ENCODE results near the gene EPC2.
A peak's percentile ranks its signal among the peaks of the same experiment; 100 is the strongest.

Gene EPC2

DNA sequence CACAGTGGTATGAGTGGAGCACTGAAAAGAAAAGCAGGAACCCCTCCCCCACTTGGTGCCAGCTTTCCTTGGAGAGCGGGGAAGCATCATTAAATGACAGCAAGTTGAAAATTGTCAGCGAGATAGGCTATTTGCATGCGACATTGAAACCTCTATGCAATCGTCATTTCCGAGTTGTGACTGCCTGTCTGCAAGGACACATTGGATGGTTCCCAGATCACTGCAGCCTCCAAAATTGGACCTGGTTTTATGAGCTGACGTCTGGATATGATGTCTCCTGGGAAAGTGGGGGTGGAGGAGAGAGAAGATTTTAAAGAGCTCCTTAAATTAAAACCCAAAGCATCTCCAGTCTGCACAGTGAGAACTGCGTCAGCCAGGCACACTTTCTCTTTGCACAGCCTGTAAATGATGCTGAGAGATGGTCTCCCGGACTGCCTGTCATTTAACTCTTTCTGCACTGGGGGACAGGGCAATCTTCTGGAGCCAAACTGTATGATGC, 172.7 kb downstream of the EPC2 start:
- Histone ChIP-seq H3K4me2 (ENCODE audit: low read length) (peak overlapping the region; percentile 42), H4K20me1 (ENCODE audit: control insufficient read depth, insufficient read depth, low read depth, low read length) (no peaks in the 10 kb centered on the region), H3K9me2 (replicated peaks; ENCODE audit: control insufficient read depth, low read length) (no peaks in the 10 kb centered on the region), H3K79me2 (ENCODE audit: control insufficient read depth, low read length) (no peaks in the 10 kb centered on the region), H3K36me3 (ENCODE audit: control insufficient read depth, low read length) (no peaks in the 10 kb centered on the region), H3K27ac (ENCODE audit: low read depth, low read length) (no peak overlapping the region), H3K9me3 (ENCODE audit: control insufficient read depth, insufficient read depth, low read length) (no peaks in the 10 kb centered on the region), H3F3A (ENCODE audit: control insufficient read depth, insufficient read depth) (no peaks in the 10 kb centered on the region), H3K4me3 (ENCODE audit: low read length) (0 out of 2 replicates have a peak overlapping the region, but pooled peaks have one; percentile 17), H3K4me1 (ENCODE audit: control insufficient read depth, low read length) (peaks cover 13% of the 10 kb centered on the region), H3K27me3 (ENCODE audit: control insufficient read depth, low read length) (peaks cover 16% of the 10 kb centered on the region)
- no peak for TF ChIP-seq EZH2phosphoT487 (IDR thresholded peaks at IDR 0.05; ENCODE audit: borderline replicate concordance, low read length)
- TF ChIP-seq, protein P1, sequence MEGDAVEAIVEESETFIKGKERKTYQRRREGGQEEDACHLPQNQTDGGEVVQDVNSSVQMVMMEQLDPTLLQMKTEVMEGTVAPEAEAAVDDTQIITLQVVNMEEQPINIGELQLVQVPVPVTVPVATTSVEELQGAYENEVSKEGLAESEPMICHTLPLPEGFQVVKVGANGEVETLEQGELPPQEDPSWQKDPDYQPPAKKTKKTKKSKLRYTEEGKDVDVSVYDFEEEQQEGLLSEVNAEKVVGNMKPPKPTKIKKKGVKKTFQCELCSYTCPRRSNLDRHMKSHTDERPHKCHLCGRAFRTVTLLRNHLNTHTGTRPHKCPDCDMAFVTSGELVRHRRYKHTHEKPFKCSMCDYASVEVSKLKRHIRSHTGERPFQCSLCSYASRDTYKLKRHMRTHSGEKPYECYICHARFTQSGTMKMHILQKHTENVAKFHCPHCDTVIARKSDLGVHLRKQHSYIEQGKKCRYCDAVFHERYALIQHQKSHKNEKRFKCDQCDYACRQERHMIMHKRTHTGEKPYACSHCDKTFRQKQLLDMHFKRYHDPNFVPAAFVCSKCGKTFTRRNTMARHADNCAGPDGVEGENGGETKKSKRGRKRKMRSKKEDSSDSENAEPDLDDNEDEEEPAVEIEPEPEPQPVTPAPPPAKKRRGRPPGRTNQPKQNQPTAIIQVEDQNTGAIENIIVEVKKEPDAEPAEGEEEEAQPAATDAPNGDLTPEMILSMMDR (IDR thresholded peaks at IDR 0.05; ENCODE audit: low read depth, low read length, poor library complexity, severe bottlenecking) = no peak

DNA sequence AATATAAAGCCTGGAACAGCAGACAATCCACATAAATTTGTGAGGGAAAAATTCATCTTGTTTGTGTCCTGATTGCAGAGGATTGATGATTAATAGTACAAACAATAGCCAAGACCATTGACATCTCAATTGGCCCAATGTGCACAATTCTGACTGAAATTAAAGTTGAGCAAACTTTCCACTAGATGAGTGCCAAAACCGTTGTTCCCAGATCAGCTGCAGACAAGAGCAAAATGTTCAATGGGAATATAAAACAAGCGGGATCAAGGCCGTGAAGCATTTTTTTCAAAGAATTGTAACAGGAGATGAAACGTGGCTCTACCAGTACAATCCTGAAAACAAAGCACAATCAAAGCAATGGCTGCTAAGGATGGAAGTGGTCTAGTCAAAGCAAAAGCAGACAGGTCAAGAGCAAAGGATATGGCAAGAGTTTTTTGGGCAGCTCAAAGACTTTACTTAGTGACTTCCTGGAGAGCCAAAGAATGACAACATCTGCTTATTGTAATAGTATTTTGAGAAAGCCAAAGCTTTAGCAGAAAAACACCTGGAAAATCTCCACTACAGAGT, 174.6 kb downstream of the EPC2 start:
- Histone ChIP-seq H3K36me3 (ENCODE audit: control insufficient read depth, low read length) (no peaks in the 10 kb centered on the region), H3K4me3 (ENCODE audit: low read length) (no peak overlapping the region)
- TF ChIP-seq, protein P1 (IDR thresholded peaks at IDR 0.05; ENCODE audit: low read depth, low read length, poor library complexity, severe bottlenecking) = no peak
- TF ChIP-seq EZH2phosphoT487 (IDR thresholded peaks at IDR 0.05; ENCODE audit: borderline replicate concordance, low read length) = no peak

DNA sequence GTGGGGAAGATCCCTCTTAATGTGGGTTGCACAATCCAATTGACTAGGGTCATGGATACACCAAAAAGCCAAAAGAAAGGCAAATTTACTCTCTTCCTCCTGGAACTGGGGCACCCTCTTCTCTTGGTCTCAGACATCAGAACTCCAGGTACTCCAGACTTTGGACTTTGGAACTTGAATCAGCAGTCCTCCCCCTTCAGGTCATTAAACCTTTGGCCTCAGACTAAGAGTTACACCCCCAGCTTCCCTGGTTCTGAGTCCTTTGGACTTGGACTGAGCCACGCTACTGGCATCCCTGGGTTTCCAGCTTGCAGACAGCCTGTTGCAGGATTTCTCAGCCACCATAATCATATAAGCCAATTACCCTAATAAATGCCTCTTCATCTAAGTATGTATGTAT, 179.6 kb downstream of the EPC2 start:
- H3K4me3 ChIP-seq (ENCODE audit: low read length) = no peak overlapping the region
- no peak for TF ChIP-seq EZH2phosphoT487 (IDR thresholded peaks at IDR 0.05; ENCODE audit: borderline replicate concordance, low read length)
- TF ChIP-seq, protein P1 (IDR thresholded peaks at IDR 0.05; ENCODE audit: low read depth, low read length, poor library complexity, severe bottlenecking) = no peak
- no peaks in the 10 kb centered on the region for H3K36me3 ChIP-seq (ENCODE audit: control insufficient read depth, low read length)
- peaks cover 7% of the 10 kb centered on the region; the same call in 1 of the 2 replicates for H3K9me3 ChIP-seq (ENCODE audit: control insufficient read depth, insufficient read depth, low read length)
- no peaks in the 10 kb centered on the region for H3K79me2 ChIP-seq (ENCODE audit: control insufficient read depth, low read length)
- H3K27ac ChIP-seq (ENCODE audit: low read depth, low read length) = no peak overlapping the region
- H3K4me1 ChIP-seq (ENCODE audit: control insufficient read depth, low read length) = no peaks in the 10 kb centered on the region
- H3F3A ChIP-seq (ENCODE audit: control insufficient read depth, insufficient read depth) = no peaks in the 10 kb centered on the region
- H3K4me2 ChIP-seq (ENCODE audit: low read length) = no peak overlapping the region
- no peaks in the 10 kb centered on the region for H4K20me1 ChIP-seq (ENCODE audit: control insufficient read depth, insufficient read depth, low read depth, low read length)
- no peaks in the 10 kb centered on the region for H3K9me2 ChIP-seq (replicated peaks; ENCODE audit: control insufficient read depth, low read length)
- no peaks in the 10 kb centered on the region for H3K27me3 ChIP-seq (ENCODE audit: control insufficient read depth, low read length)

More for the DNA sequence above, 174.6 kb downstream of the EPC2 start:
- Histone ChIP-seq H3K27ac (ENCODE audit: low read depth, low read length) (no peak overlapping the region), H3K9me3 (ENCODE audit: control insufficient read depth, insufficient read depth, low read length) (no peaks in the 10 kb centered on the region), H3K27me3 (ENCODE audit: control insufficient read depth, low read length) (peaks cover 16% of the 10 kb centered on the region), H3K4me2 (ENCODE audit: low read length) (no peak overlapping the region), H3K9me2 (replicated peaks; ENCODE audit: control insufficient read depth, low read length) (no peaks in the 10 kb centered on the region), H3F3A (ENCODE audit: control insufficient read depth, insufficient read depth) (no peaks in the 10 kb centered on the region), H4K20me1 (ENCODE audit: control insufficient read depth, insufficient read depth, low read depth, low read length) (no peaks in the 10 kb centered on the region), H3K4me1 (ENCODE audit: control insufficient read depth, low read length) (peaks cover 6% of the 10 kb centered on the region), H3K79me2 (ENCODE audit: control insufficient read depth, low read length) (no peaks in the 10 kb centered on the region)
